ENCODE data around the gene DIAPH2. TPM values are rescaled to one million over a fixed set of nuclear protein-coding genes. Genes with fewer than 3 reads are reported as not detected.

DIAPH2 gene
- total and polyA plus RNA-seq, 9 donors = 8.1 to 30.9 (median 24.2) TPM

GRCh38 chrX:96719161-96719875 is 34.7 kb downstream of the DIAPH2 start:
- Histone ChIP-seq H3K4me3 (no peak overlapping the region), H3K27ac (no peak overlapping the region), H3K9me3 (no peaks in the 10 kb centered on the region), H3K27me3 (no peaks in the 10 kb centered on the region), H3K36me3 (no peaks in the 10 kb centered on the region), H3K4me1 (ENCODE audit: insufficient read depth) (no peaks in the 10 kb centered on the region)
- TF ChIP-seq CTCF (IDR thresholded peaks at IDR 0.05) = no peak
- no peak for TF ChIP-seq EP300 (IDR thresholded peaks at IDR 0.05)
- no peak for TF ChIP-seq POLR2A (IDR thresholded peaks at IDR 0.05)
- 84 to 90% (median 84%) methylated on average over 5 of the region's 5 CpGs for WGBS, 3 donors
- intact Hi-C loops (cut with DNase I) = no loop called here
- no peak for DNase-seq

GRCh38 chrX:96721354-96721753 is 36.7 kb downstream of the DIAPH2 start:
- Histone ChIP-seq H3K27me3 (no peaks in the 10 kb centered on the region), H3K36me3 (no peaks in the 10 kb centered on the region), H3K4me1 (ENCODE audit: insufficient read depth) (no peaks in the 10 kb centered on the region), H3K9me3 (no peaks in the 10 kb centered on the region), H3K27ac (no peak overlapping the region), H3K4me3 (no peak overlapping the region)
- TF ChIP-seq EP300 (IDR thresholded peaks at IDR 0.05) = no peak
- TF ChIP-seq CTCF (IDR thresholded peaks at IDR 0.05) = no peak
- TF ChIP-seq POLR2A (IDR thresholded peaks at IDR 0.05) = no peak
- intact Hi-C loops (cut with DNase I) = no loop called here
- no peak for DNase-seq

GRCh38 chrX:96722781-96723180 is 38.1 kb downstream of the DIAPH2 start:
- 68 to 79% (median 72%) methylated on average over 2 of the region's 2 CpGs for WGBS, 3 donors
- intact Hi-C loops (cut with DNase I) = no loop called here

GRCh38 chrX:96729053-96729452 is 44.4 kb downstream of the DIAPH2 start:
- no peak overlapping the region for H3K27ac ChIP-seq
- intact Hi-C loops (cut with DNase I) = no loop called here

More at GRCh38 chrX:96722781-96723180, 38.1 kb downstream of the DIAPH2 start:
- H3K36me3 ChIP-seq = no peaks in the 10 kb centered on the region
- TF ChIP-seq POLR2A (IDR thresholded peaks at IDR 0.05) = no peak
- TF ChIP-seq CTCF (IDR thresholded peaks at IDR 0.05) = no peak
- no peak for TF ChIP-seq EP300 (IDR thresholded peaks at IDR 0.05)
- no peak overlapping the region for H3K4me3 ChIP-seq
- no peaks in the 10 kb centered on the region for H3K4me1 ChIP-seq (ENCODE audit: insufficient read depth)
- no peaks in the 10 kb centered on the region for H3K9me3 ChIP-seq
- no peaks in the 10 kb centered on the region for H3K27me3 ChIP-seq
- DNase-seq = no peak
- no peak overlapping the region for H3K27ac ChIP-seq

More at GRCh38 chrX:96729053-96729452, 44.4 kb downstream of the DIAPH2 start:
- no peak for DNase-seq
- Histone ChIP-seq H3K9me3 (no peaks in the 10 kb centered on the region), H3K4me3 (no peak overlapping the region), H3K36me3 (no peaks in the 10 kb centered on the region), H3K4me1 (ENCODE audit: insufficient read depth) (no peaks in the 10 kb centered on the region), H3K27me3 (no peaks in the 10 kb centered on the region)
- TF ChIP-seq EP300 (IDR thresholded peaks at IDR 0.05) (no peak), POLR2A (IDR thresholded peaks at IDR 0.05) (no peak), CTCF (IDR thresholded peaks at IDR 0.05) (no peak)
- 57 to 74% (median 70%) methylated on average over 1 of the region's 1 CpG for WGBS, 3 donors
